GM21447 (cell line): ENCODE results near the gene MAP3K9.

Experiments used
- ATAC-seq: cut with Tn5 transposase; IDR thresholded peaks from one replicate; pipeline ENCODE4 v1.9.1; 2021; ENCODE audit not compliant: unreplicated experiment

MAP3K9 gene

DNA sequence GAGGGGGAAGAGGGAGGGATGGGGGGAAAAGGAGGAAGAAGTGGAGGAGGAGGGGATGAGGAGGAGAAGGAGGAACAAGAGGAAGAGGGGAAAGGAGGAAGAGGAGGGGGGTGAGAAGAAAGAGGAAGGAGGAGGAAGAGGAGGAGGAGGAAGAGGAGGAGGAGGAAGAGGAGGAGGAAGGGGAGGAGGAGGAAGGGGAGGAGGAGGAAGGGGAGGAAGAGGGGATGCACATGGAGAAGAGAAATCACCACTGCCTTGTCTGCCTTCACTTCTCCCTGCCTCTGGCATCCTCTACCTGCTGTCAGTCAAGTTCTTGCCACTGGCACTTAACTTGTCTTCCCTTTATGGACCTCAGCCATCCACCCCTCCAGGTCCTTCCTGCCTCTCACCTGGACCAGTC lies 107.7 kb downstream of the MAP3K9 start:
- no peak for ATAC-seq

GRCh38 chr14:70700955-70701585 lies 108.2 kb downstream of the MAP3K9 start:
- no peak for ATAC-seq

- no peak for ATAC-seq
Measured at GRCh38 chr14:70699646-70700045, 109.7 kb downstream of the MAP3K9 start.

DNA sequence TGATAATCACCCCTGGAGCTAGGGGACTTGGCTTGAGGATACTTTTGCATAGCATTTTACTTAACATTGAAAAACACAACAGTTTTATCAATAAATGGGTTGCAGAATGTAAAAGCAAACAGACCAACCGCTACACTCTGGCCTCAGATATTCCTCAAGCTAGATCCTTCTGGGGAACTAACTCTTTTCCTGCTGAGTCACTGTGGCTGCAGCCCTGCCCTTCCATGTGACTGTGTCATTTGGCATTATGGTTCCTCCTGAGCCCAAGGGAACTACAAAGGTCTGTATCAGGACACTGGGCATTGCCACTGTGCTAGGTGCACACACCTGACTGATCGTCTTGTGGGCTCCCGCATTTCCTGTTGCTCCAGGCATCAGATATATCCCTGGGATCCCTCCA lies 111.0 kb downstream of the MAP3K9 start:
- ATAC-seq: no peak

DNA sequence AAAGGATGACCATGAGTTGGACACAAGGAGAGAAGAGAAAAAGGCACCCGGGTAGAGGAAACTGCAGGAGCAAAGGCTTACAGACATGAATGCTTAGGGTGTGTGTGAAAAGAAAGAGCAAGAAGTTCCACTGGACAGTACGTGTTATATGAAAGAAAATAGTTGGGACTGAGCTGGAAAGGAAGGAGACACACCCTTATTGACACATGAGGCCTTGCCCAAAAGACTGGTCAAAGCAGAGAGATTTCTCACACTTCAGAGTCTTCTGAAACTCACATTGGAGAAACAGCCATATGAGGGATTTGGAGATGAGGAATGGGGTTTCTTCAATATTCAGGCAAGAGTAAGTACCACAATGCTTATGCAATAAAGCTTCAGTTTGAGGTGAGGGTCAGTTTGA lies 111.6 kb downstream of the MAP3K9 start:
- ATAC-seq: no peak

DNA sequence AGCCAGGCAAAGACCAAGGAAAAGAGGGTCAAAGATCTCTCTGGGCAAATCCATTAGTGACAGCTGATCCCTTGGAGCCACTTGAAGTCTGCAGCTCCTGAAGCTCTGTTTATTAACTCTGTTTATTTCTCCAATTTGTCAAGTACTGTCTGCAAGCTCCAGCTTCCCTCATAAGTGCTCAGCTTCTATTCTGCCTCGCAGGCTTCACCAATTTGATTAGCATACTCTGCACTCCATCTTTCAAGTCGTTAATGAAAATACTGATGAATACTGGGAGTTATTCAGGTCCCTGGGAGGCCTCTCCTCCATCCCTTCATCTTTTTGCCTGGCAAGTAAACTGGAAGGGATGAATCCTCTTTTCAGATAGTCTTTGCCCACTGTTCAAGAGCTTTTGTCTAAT lies 113.3 kb downstream of the MAP3K9 start:
- ATAC-seq: no peak

DNA sequence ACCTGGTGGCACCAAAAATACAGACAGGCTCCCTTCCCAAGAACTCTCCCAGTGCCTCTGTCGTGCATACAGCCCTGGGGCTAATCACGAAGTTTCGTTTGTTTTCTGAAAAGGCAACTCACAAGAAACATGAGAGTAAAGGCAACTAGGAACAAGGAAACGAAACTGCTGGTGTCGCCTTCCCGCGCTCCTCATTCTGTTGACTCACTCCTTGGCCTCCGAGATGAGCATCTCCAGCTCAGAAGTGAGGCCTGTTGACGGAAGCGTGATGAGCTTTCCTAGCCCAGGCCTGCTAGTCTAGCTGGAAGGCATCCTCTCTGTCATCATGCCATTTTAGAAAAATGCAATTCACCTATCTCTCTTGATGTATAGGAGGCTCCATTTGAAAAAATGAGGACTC lies 117.1 kb downstream of the MAP3K9 start:
- ATAC-seq: no peak

- no peak for ATAC-seq
Measured at GRCh38 chr14:70685474-70686197, 123.7 kb downstream of the MAP3K9 start.

DNA sequence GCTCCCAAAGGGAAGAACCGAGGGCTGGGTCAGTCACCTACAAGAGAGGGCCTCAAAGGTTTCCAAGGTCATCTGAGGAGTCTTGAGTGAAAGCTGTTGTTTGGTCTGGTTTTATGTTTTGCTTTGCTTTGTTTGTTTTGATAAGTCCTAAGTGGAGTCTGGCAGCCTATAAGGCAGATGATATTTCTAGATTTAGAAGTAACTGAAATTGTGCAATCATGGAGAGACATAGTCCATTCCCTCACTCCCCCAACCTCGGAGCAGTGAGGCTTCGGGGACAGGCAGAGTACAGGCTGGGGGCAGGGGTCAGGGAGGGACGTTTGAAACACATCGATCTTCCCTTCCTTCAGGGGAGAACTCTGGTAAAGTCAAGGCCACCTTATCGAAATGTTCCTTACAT lies 125.3 kb downstream of the MAP3K9 start:
- ATAC-seq: no peak

DNA sequence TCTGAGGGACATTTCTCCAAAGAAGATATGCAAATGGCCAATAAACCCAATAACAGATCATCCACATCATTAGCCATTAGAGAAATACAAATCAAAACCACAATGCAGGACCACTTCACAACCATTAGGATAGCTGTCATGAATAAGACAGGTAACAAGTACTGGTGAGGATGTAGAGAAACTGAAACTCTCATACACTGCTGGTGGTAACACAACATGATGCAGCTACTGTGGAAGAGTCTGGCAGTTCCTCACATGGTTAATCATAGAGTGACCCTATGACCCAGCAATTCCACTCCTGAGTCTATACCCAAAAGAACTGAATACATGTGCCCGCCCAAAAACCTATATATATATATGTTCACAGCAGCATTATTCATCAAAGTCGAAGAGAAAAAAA lies 128.6 kb downstream of the MAP3K9 start:
- no peak for ATAC-seq

- ATAC-seq: no peak
Measured at GRCh38 chr14:70677341-70677740, 132.0 kb downstream of the MAP3K9 start.
